ENCODE results near the gene HOXB8. TPM values are rescaled to one million over a fixed set of nuclear protein-coding genes. Genes with fewer than 3 reads are reported as not detected.

Gene HOXB8
- total RNA-seq, 1 donor from 2014 or later: 27.0 TPM

DNA sequence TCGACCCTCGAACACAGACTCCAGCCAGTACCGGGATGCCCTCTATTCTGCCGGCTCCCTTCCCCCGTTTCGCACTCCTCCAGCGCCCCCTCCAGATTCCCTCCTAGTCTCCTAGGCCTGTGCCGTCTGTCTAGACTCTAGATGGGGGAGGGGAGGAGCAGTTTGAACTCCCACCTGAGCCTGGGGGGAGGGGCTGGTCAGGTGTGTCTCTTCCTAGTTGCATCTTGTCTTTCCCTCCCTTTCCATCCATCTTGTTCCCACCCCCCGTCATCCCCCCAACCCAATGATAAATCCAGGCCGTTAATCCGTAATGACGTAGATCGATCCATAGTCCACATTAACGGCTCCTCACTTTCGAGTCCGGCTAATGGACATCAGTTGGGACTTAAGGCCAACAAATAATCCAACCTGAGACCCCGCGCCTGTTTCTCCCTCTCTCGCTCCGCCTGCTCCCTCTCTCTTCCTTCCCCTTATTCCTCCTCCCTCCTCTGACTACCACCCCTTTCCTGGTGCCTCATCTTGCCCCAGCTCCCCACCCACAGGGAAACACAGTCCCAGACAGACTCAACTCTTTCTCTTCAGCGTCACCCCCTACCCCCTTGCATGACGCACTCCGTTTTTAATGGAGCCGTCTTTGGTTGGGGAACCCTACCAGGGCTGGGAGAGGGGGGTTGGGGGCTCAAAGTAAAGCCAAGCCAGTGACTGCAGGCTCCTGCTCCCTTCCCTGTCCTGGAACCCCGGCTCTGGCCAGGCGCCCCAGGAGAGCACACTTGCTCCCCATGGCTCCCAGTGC, 18.2 kb downstream of the HOXB8 start:
- DNase-seq (ENCODE audit: extremely low read depth, low read depth, low spot score): no peak

DNA sequence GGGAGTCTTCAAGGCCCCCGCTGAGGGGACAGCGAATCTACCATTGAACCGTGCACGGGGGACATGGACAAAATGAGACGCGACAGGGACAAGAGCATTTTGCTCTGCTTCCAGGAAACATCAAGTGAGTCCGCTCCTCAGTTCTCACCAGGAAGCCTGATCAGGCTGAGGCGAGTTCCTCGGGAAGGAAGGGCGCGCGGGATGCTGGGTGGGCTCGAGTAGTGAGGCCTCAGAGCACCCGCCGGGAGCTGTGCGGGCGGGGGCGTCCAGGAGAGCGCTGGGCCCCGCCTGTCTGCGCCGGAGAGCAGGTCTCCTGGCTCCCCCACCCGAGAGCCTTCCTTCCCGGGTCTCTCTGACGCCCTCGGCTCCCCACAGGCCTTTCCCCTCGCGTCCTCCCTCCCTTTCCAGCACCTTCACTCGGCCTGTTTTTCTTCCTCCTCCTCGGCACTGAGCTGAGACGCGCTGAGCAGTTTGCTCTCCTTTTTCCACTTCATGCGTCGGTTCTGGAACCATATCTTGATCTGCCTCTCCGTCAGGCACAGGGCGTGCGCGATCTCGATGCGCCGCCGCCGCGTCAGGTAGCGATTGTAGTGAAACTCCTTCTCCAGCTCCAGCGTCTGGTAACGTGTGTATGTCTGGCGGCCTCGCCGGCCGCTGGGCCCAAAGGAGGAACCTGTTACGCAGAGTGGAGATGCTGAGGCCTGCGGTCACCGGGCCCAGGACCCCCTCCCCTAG, 18.9 kb downstream of the HOXB8 start:
- no peak for DNase-seq (ENCODE audit: extremely low read depth, low read depth, low spot score)

DNA sequence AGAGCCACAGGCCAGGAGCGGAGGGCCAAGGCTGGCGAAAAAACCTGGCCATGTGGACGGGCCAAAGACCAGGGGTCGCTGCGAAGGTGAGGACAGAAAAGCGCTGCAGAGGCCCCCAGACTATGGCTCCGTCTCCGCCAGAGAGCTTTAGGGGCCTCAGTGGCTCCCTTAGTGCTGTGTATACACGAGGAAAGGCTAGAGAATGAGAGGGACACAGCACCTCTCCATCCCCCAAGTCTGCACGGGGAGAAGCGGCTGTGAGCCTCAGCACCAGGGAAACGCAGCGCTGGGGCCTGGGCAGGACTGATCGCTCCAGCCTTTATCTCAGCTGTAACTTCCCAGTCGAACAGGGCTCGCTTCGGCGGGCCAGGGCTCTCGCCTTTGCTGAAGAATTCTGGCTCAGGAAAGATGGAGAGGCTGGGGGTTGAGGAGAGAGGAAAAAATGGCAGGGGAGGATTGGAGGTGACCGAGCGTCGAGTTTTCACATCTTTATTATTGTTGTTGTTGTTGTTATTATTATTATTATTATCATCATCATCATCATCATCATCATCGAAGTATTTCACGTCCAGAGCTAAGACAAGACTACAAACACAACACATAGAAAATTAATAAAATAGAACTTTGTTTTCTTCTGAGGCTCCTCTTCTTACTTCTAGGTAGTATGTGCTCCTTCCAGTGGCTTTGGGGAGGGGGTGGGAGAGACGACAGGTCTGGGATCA, 19.7 kb downstream of the HOXB8 start:
- DNase-seq (ENCODE audit: extremely low read depth, low read depth, low spot score): no peak

DNA sequence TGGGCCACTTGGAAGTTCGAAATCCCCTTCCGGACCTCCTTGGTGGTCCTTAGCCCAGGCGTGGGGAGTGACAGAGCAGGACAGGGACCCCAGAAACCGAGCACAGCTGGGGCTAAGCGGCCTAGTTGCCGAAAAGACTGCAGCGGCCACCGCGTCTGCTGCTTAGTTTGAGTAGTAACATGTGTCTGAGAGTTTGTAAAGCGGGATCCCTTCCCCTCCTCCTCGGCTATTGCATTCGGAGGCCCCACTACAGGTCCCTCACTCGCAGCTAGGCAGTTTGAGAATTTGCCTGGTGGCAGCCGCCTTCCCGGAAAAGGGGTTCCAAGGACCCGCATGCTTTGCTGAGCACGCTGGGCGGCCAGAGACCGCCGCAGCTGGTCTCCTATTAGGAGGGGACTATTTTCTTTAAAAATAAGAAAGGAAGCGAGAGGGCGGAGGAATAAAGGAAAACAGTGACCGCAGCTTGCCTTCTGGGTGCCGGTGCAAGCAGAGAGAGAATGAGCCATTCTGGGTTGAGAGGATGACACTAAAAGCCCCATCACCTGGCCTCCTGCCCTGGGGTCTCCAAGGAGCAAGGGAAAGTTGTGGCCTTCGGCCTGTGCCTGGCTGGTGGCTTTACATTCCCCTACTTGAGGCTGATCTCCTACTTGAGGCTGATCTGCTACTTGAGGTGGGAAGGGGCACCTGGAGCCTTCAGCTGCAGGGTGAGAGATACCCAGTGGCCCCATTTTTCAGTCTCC, 20.4 kb downstream of the HOXB8 start:
- DNase-seq (ENCODE audit: extremely low read depth, low read depth, low spot score): no peak

DNA sequence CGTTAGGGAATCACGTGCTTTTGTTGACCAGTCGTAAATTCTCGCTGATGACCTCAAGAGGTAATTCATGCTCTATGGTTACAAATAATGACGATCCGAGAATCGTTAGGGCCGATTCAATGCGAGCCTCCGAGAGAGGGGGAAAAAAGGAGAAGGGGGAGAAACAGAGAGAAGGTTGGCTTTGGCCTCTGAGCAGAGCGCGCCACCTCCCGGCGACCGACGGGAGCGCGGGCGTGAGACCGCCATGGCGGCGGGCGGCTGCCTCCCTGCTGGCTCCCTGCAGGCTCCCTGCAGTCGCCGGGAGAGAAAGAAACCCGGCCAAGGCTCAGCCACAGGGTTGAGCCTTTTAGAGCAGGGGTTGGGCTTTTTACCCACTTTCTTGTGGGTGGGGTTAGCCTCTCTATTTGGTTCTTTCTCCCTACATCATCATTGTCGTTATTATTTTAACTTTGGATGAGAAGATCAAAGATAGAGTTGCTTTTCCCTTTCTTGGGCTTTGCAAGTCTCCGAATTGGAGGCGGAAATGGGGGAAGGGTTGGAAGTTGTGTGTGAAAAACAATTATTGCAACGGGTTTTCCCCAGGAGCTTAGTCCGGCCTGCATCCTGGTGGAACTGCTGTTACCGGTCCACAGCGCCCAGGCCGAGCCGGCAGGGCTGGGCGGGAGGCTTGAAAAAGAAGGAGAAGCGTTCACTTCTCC, 21.1 kb downstream of the HOXB8 start:
- no peak for DNase-seq (ENCODE audit: extremely low read depth, low read depth, low spot score)

DNA sequence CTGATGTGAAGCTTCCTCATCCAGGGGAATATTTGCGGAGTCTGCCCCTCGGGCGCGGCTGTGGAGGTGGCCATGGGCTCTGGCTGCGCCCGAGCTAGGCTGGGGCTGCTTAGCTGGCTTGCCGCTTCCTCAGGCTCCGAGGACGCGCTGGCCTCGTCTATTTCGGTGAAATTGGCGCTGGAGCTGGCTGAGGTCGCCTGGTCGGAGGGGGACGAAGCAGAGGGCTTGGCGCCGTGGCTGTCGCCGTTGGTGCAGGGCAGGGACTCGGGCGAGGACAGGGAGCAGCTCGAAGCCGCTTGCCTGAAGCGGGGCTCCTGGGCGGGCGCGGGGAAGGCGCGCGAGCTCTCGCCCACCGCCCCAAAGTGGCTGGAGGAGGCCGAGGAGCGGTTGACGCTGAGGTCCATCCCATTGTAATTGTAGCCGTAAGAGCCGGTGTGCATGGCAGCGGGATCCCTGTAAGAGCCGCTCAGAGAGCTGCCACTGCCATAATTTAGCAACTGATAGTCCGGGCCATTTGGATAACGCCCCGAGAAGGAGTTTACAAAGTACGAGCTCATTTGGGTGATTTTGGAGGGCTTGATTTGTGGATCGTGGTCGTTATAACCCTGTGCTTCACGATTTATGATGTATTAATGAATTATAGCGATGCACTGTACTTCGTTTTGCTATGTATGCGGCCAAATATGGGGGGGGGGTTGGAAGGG, 21.8 kb downstream of the HOXB8 start, which contains the start of gene HOXB5:
HOXB5 (minus strand) TSS at position 654 of the 704 bp plus-strand sequence; CDS start at position 557, 97 bp downstream.
- no peak for DNase-seq (ENCODE audit: extremely low read depth, low read depth, low spot score)

GRCh38 chr17:48592577-48592976, 22.5 kb downstream of the HOXB8 start:
- DNase-seq (ENCODE audit: extremely low read depth, low read depth, low spot score): no peak

GRCh38 chr17:48592057-48592514, 23.0 kb downstream of the HOXB8 start:
- no peak for DNase-seq (ENCODE audit: extremely low read depth, low read depth, low spot score)

- DNase-seq (ENCODE audit: extremely low read depth, low read depth, low spot score): no peak
These were observed 23.6 kb downstream of the HOXB8 start for GRCh38 chr17:48591255-48592056.

- no peak for DNase-seq (ENCODE audit: extremely low read depth, low read depth, low spot score)
These were observed 24.4 kb downstream of the HOXB8 start for GRCh38 chr17:48590607-48591161.

DNA sequence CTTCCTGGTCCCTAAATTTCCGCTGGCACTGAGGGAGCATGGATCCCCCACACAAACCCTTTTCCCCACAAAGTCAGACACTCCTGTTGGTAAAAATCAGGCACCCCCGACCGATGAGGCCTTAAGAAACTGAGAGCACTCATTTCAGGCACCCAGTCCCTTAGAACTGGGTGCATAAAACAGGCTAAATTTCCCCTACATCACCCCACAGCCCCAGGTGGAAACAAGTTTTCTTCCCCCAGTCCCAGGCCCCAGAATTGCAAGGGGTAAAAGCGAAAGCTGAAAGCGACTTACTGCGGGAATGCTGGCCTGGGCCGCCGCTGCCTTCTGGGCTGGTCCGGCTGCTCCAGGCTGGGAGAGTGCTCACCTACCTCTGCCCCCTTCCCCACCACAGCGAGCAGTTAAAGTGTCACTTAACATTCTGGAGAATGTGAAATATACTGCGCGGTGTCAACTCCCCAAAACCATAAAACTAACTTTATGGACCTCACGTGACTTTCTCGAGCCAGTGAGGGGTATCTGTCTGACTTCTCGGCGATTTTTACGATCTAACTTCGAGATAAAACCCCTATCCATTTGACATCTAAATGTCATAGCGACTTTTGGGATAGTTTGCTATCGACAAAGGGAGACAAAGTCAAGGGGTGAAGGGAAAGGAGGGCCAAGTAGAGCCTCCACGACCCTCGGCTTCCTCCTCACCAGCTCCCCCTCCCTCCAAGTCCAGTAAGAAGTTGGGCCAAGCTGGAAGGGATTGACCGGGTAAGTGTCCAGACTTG, 25.1 kb downstream of the HOXB8 start, which contains the start of gene HOXB3:
HOXB3 (minus strand) TSS at position 411 of the 776 bp plus-strand sequence. CDS start 37,767 bp downstream, outside the sequence.
- DNase-seq (ENCODE audit: extremely low read depth, low read depth, low spot score): no peak

DNA sequence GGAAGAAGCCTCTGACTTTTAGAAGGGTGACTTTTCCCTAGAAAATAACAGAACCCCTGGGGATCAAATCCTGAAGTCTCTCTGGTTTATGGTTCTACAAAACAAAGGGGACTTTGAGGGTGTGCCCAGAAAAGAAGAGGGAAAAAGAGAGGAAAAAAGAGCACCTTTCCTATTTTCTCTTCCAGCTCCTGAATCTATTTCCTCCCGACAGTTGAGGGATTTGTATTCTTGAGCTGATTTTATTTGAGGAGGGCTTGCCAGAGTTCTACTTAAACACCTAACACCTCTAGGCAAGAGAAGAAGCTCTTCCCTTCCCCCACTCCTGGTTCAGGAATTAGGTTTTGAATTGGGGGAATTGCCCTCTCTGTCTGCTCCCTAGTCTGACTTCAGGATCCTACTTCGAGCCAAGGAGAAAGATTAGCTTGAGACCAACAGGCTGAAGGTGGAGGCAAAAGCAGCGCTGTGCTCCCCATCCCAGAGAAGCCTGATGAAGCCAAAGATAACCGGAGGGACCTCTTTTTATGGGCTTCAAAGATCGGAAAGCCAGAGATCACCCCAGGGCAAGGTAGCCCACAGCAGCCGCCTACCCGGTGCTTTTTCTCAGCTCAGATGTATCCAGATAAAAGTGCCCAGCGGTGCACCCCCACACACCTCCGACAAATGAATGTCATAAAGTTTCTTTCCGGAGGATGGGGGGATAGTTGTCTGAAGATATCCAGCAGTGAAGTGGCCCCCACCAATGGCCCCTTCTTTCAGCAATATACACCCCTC, 25.8 kb downstream of the HOXB8 start:
- DNase-seq (ENCODE audit: extremely low read depth, low read depth, low spot score): no peak

GRCh38 chr17:48588528-48588927, 26.6 kb downstream of the HOXB8 start:
- no peak for DNase-seq (ENCODE audit: extremely low read depth, low read depth, low spot score)

- DNase-seq (ENCODE audit: extremely low read depth, low read depth, low spot score): no peak
These were observed 27.0 kb downstream of the HOXB8 start for GRCh38 chr17:48588074-48588415.

GRCh38 chr17:48587276-48588073, 27.6 kb downstream of the HOXB8 start:
- no peak for DNase-seq (ENCODE audit: extremely low read depth, low read depth, low spot score)
